Retina (tissue), 1 donor: ENCODE data around the gene PRKCQ.
"Not testable (repeated sequence)": the region's sequence is repeated elsewhere in the genome, so short reads cannot be mapped to it uniquely, and the experiment has no call there.

ENCODE experiments used
- DNase-seq: peaks from one replicate; pipeline ENCODE4 v3.0.0-alpha.2; 2016

The PRKCQ gene

GRCh38 chr10:6593241-6593671 lies 13.2 kb upstream of the PRKCQ start:
- DNase-seq = no peak

GRCh38 chr10:6592080-6592479 lies 12.0 kb upstream of the PRKCQ start:
- no peak for DNase-seq

- DNase-seq = no peak
Observed at GRCh38 chr10:6591668-6592067, 11.6 kb upstream of the PRKCQ start.

- DNase-seq = no peak
Observed at GRCh38 chr10:6590100-6590499, 10.0 kb upstream of the PRKCQ start.

- no peak for DNase-seq
Observed at GRCh38 chr10:6589287-6590094, 9.4 kb upstream of the PRKCQ start.

GRCh38 chr10:6588845-6589244 lies 8.8 kb upstream of the PRKCQ start:
- no peak for DNase-seq

GRCh38 chr10:6588082-6588481 lies 8.0 kb upstream of the PRKCQ start:
- DNase-seq = no peak

GRCh38 chr10:6586501-6586900 lies 6.4 kb upstream of the PRKCQ start:
- DNase-seq = no peak

- no peak for DNase-seq
Observed at GRCh38 chr10:6583447-6583846, 3.4 kb upstream of the PRKCQ start.

- not testable (repeated sequence) for DNase-seq
Observed at GRCh38 chr10:6582913-6583312, 2.8 kb upstream of the PRKCQ start.

- DNase-seq = no peak
Observed at GRCh38 chr10:6582298-6582697, 2.2 kb upstream of the PRKCQ start.

GRCh38 chr10:6581778-6582228 lies 1.7 kb upstream of the PRKCQ start:
- no peak for DNase-seq

GRCh38 chr10:6581223-6581622 lies 1.1 kb upstream of the PRKCQ start:
- DNase-seq = not testable (repeated sequence)

GRCh38 chr10:6580279-6581029 lies 378 bp upstream of the PRKCQ start:
- DNase-seq = peak; percentile 88

GRCh38 chr10:6579183-6579903 lies 733 bp downstream of the PRKCQ start:
- peak; percentile 26 for DNase-seq

GRCh38 chr10:6578795-6579182 lies 1.3 kb downstream of the PRKCQ start:
- DNase-seq = peak; percentile 12

- no peak for DNase-seq
Observed at GRCh38 chr10:6578251-6578771, 1.8 kb downstream of the PRKCQ start.

- no peak for DNase-seq
Observed at GRCh38 chr10:6576326-6576725, 3.8 kb downstream of the PRKCQ start.

GRCh38 chr10:6574664-6575176 lies 5.4 kb downstream of the PRKCQ start:
- DNase-seq = no peak

GRCh38 chr10:6570893-6571292 lies 9.2 kb downstream of the PRKCQ start:
- no peak for DNase-seq

GRCh38 chr10:6569259-6569658 lies 10.8 kb downstream of the PRKCQ start:
- DNase-seq = no peak

- DNase-seq = no peak
Observed at GRCh38 chr10:6567884-6568283, 12.2 kb downstream of the PRKCQ start.

GRCh38 chr10:6567203-6567703 lies 12.8 kb downstream of the PRKCQ start:
- DNase-seq = no peak
